GM18526 (cell line): ENCODE results near the gene CAMK2G.

ENCODE experiments used
- POLR2A ChIP-seq: IDR thresholded peaks from 3 replicates; pipeline ENCODE4 v1.6.1; 2011; ENCODE audit not compliant: insufficient read length; ENCODE audit errors: extremely low read depth

Gene CAMK2G

GRCh38 chr10:73858750-73859427, 15.5 kb downstream of the CAMK2G start:
- TF ChIP-seq POLR2A = no peak

GRCh38 chr10:73858013-73858708, 16.2 kb downstream of the CAMK2G start:
- no peak for TF ChIP-seq POLR2A

- no peak for TF ChIP-seq POLR2A
Measured at GRCh38 chr10:73857446-73857845, 16.9 kb downstream of the CAMK2G start.

GRCh38 chr10:73856261-73856660, 18.1 kb downstream of the CAMK2G start:
- TF ChIP-seq POLR2A = no peak

GRCh38 chr10:73855413-73855812, 18.9 kb downstream of the CAMK2G start:
- no peak for TF ChIP-seq POLR2A

- no peak for TF ChIP-seq POLR2A
Measured at GRCh38 chr10:73854310-73854709, 20.0 kb downstream of the CAMK2G start.

- TF ChIP-seq POLR2A = no peak
Measured at GRCh38 chr10:73853196-73853595, 21.2 kb downstream of the CAMK2G start.

- TF ChIP-seq POLR2A = no peak
Measured at GRCh38 chr10:73850863-73851461, 23.4 kb downstream of the CAMK2G start.

GRCh38 chr10:73850211-73850610, 24.1 kb downstream of the CAMK2G start:
- no peak for TF ChIP-seq POLR2A

- no peak for TF ChIP-seq POLR2A
Measured at GRCh38 chr10:73848821-73849489, 25.4 kb downstream of the CAMK2G start.

GRCh38 chr10:73847031-73847430, 27.3 kb downstream of the CAMK2G start:
- no peak for TF ChIP-seq POLR2A

- TF ChIP-seq POLR2A = no peak
Measured at GRCh38 chr10:73843261-73843660, 31.1 kb downstream of the CAMK2G start.

- TF ChIP-seq POLR2A = no peak
Measured at GRCh38 chr10:73842349-73842748, 32.0 kb downstream of the CAMK2G start.

GRCh38 chr10:73841526-73842285, 32.6 kb downstream of the CAMK2G start:
- TF ChIP-seq POLR2A = no peak

GRCh38 chr10:73841061-73841421, 33.3 kb downstream of the CAMK2G start:
- no peak for TF ChIP-seq POLR2A

- no peak for TF ChIP-seq POLR2A
Measured at GRCh38 chr10:73840403-73841060, 33.8 kb downstream of the CAMK2G start.
